ENCODE measurements around the gene IKBIP.
"Not testable (repeated sequence)": the region's sequence is repeated elsewhere in the genome, so short reads cannot be mapped to it uniquely, and the experiment has no call there.

Gene IKBIP

GRCh38 chr12:98635657-98636323 lies 8.8 kb downstream of the IKBIP start:
- DNase-seq: no peak

GRCh38 chr12:98618952-98619351 lies 25.6 kb downstream of the IKBIP start:
- no peak for DNase-seq

GRCh38 chr12:98612696-98613334 lies 31.8 kb downstream of the IKBIP start:
- DNase-seq: peak; percentile 25

- no peak for DNase-seq
Observed at GRCh38 chr12:98610596-98610995, 34.0 kb downstream of the IKBIP start.

- DNase-seq: no peak
Observed at GRCh38 chr12:98606359-98606988, 38.1 kb downstream of the IKBIP start.

GRCh38 chr12:98601924-98602323 lies 42.7 kb downstream of the IKBIP start:
- DNase-seq: no peak

- DNase-seq: not testable (repeated sequence)
Observed at GRCh38 chr12:98597313-98597712, 47.3 kb downstream of the IKBIP start.

- DNase-seq: no peak
Observed at GRCh38 chr12:98595243-98595988, 49.2 kb downstream of the IKBIP start.

- peak; percentile 38 for DNase-seq
Observed at GRCh38 chr12:98594050-98594835, 50.3 kb downstream of the IKBIP start.

- peak; percentile 98 for DNase-seq
Observed at GRCh38 chr12:98593351-98594049, 51.1 kb downstream of the IKBIP start, which contains the start of gene SLC25A3. Gene SLC25A3 (plus strand): TSS chr12:98593686. CDS start chr12:98593979, 293 bp downstream.

GRCh38 chr12:98592825-98593322 lies 51.7 kb downstream of the IKBIP start:
- DNase-seq: peak; percentile 20

- peak; percentile 28 for DNase-seq
Observed at GRCh38 chr12:98591209-98591608, 53.4 kb downstream of the IKBIP start.

- DNase-seq: peak; percentile 58
Observed at GRCh38 chr12:98587084-98587483, 57.5 kb downstream of the IKBIP start.

GRCh38 chr12:98582093-98582492 lies 62.5 kb downstream of the IKBIP start:
- no peak for DNase-seq

- no peak for DNase-seq
Observed at GRCh38 chr12:98581101-98581500, 63.5 kb downstream of the IKBIP start.

- no peak for DNase-seq
Observed at GRCh38 chr12:98580695-98581094, 63.9 kb downstream of the IKBIP start.

- no peak for DNase-seq
Observed at GRCh38 chr12:98579835-98580234, 64.8 kb downstream of the IKBIP start.

- DNase-seq: peak; percentile 19
Observed at GRCh38 chr12:98579347-98579746, 65.2 kb downstream of the IKBIP start.

GRCh38 chr12:98578821-98579220 lies 65.8 kb downstream of the IKBIP start:
- peak; percentile 82 for DNase-seq

- no peak for DNase-seq
Observed at GRCh38 chr12:98578392-98578791, 66.2 kb downstream of the IKBIP start.

- DNase-seq: not testable (repeated sequence)
Observed at GRCh38 chr12:98576795-98577194, 67.8 kb downstream of the IKBIP start.

GRCh38 chr12:98575013-98575412 lies 69.6 kb downstream of the IKBIP start:
- DNase-seq: no peak

All from RPMI8226 (cell line).